Stomach smooth muscle (tissue), 2 donors: ENCODE data around the gene DNASE2B.

Source experiments
- H3K27ac ChIP-seq: one replicate; pipeline ENCODE4 v1.7.0; 2013; ENCODE audit warnings: mild to moderate bottlenecking, low read length, inconsistent platforms
- H3K27me3 ChIP-seq, 2 donors: one replicate each; pipeline ENCODE4 v1.7.0; 2013; ENCODE audit warnings: low read length in 2 of 2; ENCODE audit not compliant: insufficient read depth in 2 of 2, control insufficient read depth in 1 of 2
- H3K36me3 ChIP-seq, 2 donors: one replicate each; pipeline ENCODE4 v1.7.0; 2013; ENCODE audit warnings: low read length in 2 of 2; ENCODE audit not compliant: control insufficient read depth in 2 of 2, insufficient read depth in 2 of 2
- H3K4me1 ChIP-seq: one replicate; pipeline ENCODE4 v1.7.0; 2013; ENCODE audit warnings: low read length; ENCODE audit not compliant: control insufficient read depth, insufficient read depth
- H3K4me3 ChIP-seq, 2 donors: one replicate each; pipeline ENCODE4 v1.7.0; 2013; ENCODE audit warnings: low read length in 2 of 2
- H3K9ac ChIP-seq, 2 donors: one replicate each; pipeline ENCODE4 v1.7.0; 2013; ENCODE audit warnings: low read length in 2 of 2, mild to moderate bottlenecking in 1 of 2
- H3K9me3 ChIP-seq, 2 donors: one replicate each; pipeline ENCODE4 v1.7.0; 2013; ENCODE audit warnings: low read length in 2 of 2; ENCODE audit not compliant: control insufficient read depth in 2 of 2
- donor health status: healthy.
- donor health status: Pancreatic carcinoma.

DNASE2B gene

DNA sequence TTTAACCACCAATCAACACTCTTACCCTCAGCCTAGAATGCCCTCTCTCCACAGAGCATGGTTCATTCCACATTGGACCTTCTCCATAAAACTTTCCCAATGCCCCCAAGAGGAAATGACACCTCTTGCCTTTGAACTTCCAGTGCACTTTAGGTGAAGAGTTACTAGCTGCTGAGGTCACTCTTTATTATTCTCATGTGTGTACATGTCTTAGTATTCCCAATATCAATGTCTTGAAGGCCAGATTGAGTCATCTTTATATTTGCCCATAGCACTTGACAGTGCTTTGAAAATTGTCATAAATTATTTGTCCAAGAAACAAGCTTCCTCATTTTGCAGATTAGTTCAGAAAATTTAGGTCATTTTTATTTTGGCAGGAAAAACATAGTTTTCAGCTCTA is 8.1 kb upstream of the DNASE2B start:
- Histone ChIP-seq H3K9me3 (no peaks in the 10 kb centered on the region), H3K27ac (no peak overlapping the region), H3K4me3 (no peak overlapping the region), H3K9ac (no peak overlapping the region), H3K36me3 (no peaks in the 10 kb centered on the region), H3K27me3 (no peaks in the 10 kb centered on the region), H3K4me1 (no peaks in the 10 kb centered on the region)

DNA sequence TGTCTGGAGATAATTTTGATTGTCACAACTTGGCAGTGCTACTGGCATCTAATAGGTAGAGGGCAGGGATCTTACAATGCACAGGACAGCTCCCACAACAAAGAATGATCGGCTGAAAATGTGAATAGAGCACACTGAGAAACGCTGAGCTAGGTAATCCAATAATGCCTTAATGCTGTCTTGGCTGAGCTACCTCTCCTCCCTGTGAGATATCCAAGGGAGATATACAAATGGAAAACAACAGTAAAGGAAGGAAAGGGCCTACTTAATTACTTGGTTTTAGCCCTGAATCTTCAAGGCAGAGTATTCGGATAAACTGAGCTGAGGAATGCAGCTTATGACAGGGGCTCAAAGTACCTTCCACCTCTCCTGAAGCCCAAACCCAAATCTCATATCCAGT is 2.9 kb downstream of the DNASE2B start:
- Histone ChIP-seq H3K27me3 (no peaks in the 10 kb centered on the region), H3K4me3 (no peak overlapping the region), H3K27ac (no peak overlapping the region), H3K9ac (no peak overlapping the region), H3K36me3 (no peaks in the 10 kb centered on the region), H3K4me1 (no peaks in the 10 kb centered on the region), H3K9me3 (no peaks in the 10 kb centered on the region)

DNA sequence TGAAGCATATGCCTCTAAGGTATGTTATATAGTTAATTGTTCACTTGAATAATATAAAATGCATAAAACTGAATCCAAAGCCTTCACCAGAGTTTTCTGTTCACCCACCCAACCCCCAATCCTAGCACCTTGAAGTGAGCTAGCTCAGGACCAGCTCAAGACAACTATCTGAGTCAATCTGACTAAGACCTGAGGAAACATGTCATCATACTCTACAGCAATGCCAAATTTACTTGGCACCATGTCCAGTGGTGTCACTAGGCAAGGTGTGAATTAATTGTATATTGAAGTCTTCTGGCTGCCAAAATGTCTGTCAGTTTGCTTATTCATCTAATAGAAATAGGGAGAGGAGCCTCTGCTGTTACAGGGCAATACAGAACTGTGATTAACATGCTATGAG is 3.8 kb downstream of the DNASE2B start:
- H3K4me1 ChIP-seq: no peaks in the 10 kb centered on the region
- no peaks in the 10 kb centered on the region for H3K36me3 ChIP-seq
- no peak overlapping the region for H3K9ac ChIP-seq
- no peaks in the 10 kb centered on the region for H3K27me3 ChIP-seq
- H3K9me3 ChIP-seq: no peaks in the 10 kb centered on the region
- H3K27ac ChIP-seq: no peak overlapping the region
- no peak overlapping the region for H3K4me3 ChIP-seq

GRCh38 chr1:84402501-84402900 is 4.2 kb downstream of the DNASE2B start:
- no peaks in the 10 kb centered on the region for H3K9me3 ChIP-seq
- H3K4me1 ChIP-seq: no peaks in the 10 kb centered on the region
- no peaks in the 10 kb centered on the region for H3K36me3 ChIP-seq
- no peaks in the 10 kb centered on the region for H3K27me3 ChIP-seq
- H3K4me3 ChIP-seq: no peak overlapping the region
- no peak overlapping the region for H3K27ac ChIP-seq
- H3K9ac ChIP-seq: no peak overlapping the region

- no peak overlapping the region for H3K9ac ChIP-seq
- H3K27me3 ChIP-seq: no peaks in the 10 kb centered on the region
Measured at GRCh38 chr1:84403347-84403746, 5.1 kb downstream of the DNASE2B start.

GRCh38 chr1:84406346-84406861 is 8.1 kb downstream of the DNASE2B start:
- Histone ChIP-seq H3K9ac (no peak overlapping the region), H3K27ac (no peak overlapping the region), H3K36me3 (no peaks in the 10 kb centered on the region), H3K27me3 (no peaks in the 10 kb centered on the region), H3K9me3 (no peaks in the 10 kb centered on the region), H3K4me3 (no peak overlapping the region), H3K4me1 (no peaks in the 10 kb centered on the region)

More at GRCh38 chr1:84403347-84403746, 5.1 kb downstream of the DNASE2B start:
- no peak overlapping the region for H3K4me3 ChIP-seq
- no peaks in the 10 kb centered on the region for H3K36me3 ChIP-seq
- H3K9me3 ChIP-seq: no peaks in the 10 kb centered on the region
- no peak overlapping the region for H3K27ac ChIP-seq
- H3K4me1 ChIP-seq: no peaks in the 10 kb centered on the region

- H3K36me3 ChIP-seq: no peaks in the 10 kb centered on the region
Measured at GRCh38 chr1:84407524-84407923, 9.2 kb downstream of the DNASE2B start.

DNA sequence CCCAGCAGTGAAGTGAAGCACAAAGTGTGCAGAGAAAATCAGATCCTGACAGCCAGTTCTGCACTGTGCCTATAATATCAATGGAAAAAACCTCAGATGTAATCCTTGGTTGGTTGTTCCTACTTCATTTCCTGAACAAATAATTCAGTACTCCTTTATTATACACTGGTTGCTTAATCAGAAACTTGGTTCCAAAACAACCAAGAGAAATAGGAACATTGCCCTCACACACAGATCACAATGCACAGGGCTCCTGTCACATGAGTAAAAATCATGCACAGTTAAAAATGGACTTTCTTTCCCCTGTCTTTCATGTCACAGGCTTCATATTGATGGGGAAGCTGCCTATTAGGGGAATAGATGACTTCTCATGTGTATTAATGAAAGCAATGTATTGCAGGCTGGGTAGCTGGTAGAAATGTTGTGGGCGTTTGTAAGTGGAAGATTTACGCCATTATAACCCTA is 9.7 kb downstream of the DNASE2B start:
- no peak overlapping the region for H3K27ac ChIP-seq
- H3K9me3 ChIP-seq: no peaks in the 10 kb centered on the region

More at GRCh38 chr1:84407524-84407923, 9.2 kb downstream of the DNASE2B start:
- no peaks in the 10 kb centered on the region for H3K4me1 ChIP-seq
- no peaks in the 10 kb centered on the region for H3K27me3 ChIP-seq
- H3K9ac ChIP-seq: no peak overlapping the region
- no peaks in the 10 kb centered on the region for H3K9me3 ChIP-seq
- no peak overlapping the region for H3K4me3 ChIP-seq
- no peak overlapping the region for H3K27ac ChIP-seq

GRCh38 chr1:84409888-84410287 is 11.6 kb downstream of the DNASE2B start:
- Histone ChIP-seq H3K9me3 (no peaks in the 10 kb centered on the region), H3K4me1 (no peaks in the 10 kb centered on the region), H3K27me3 (no peaks in the 10 kb centered on the region), H3K27ac (no peak overlapping the region), H3K36me3 (no peaks in the 10 kb centered on the region), H3K9ac (no peak overlapping the region), H3K4me3 (no peak overlapping the region)

More for the DNA sequence above, 9.7 kb downstream of the DNASE2B start:
- Histone ChIP-seq H3K4me3 (no peak overlapping the region), H3K4me1 (no peaks in the 10 kb centered on the region), H3K9ac (no peak overlapping the region), H3K27me3 (no peaks in the 10 kb centered on the region), H3K36me3 (no peaks in the 10 kb centered on the region)

GRCh38 chr1:84410328-84411095 is 12.2 kb downstream of the DNASE2B start:
- Histone ChIP-seq H3K27me3 (no peaks in the 10 kb centered on the region), H3K9ac (no peak overlapping the region), H3K36me3 (no peaks in the 10 kb centered on the region), H3K4me1 (no peaks in the 10 kb centered on the region), H3K4me3 (no peak overlapping the region), H3K27ac (no peak overlapping the region), H3K9me3 (no peaks in the 10 kb centered on the region)

DNA sequence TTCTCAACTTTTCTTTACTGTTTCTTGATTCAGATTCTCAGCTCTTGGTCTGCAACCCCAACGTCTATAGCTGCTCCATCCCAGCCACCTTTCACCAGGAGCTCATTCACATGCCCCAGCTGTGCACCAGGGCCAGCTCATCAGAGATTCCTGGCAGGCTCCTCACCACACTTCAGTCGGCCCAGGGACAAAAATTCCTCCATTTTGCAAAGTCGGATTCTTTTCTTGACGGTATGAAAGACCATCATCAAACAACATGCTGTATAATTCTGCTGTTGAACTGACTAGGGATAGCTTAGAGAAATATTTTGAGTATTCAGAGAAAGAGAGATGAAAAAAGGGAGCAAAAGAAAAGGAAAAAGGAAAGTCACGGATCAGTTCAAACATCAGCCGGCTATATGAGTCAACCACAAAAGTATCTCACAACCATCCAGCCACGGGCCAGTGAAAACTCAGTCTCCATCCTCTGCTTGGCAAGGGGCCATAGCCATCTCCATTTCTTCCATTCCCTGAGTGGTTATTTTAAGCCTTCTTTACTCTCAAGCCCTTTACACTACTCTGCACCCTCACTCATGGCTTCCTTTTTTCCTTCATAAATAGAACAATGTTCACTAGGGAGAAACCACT is 14.1 kb downstream of the DNASE2B start:
- no peaks in the 10 kb centered on the region for H3K36me3 ChIP-seq
- H3K27me3 ChIP-seq: no peaks in the 10 kb centered on the region
- H3K9ac ChIP-seq: no peak overlapping the region
- H3K4me1 ChIP-seq: no peaks in the 10 kb centered on the region
- no peak overlapping the region for H3K27ac ChIP-seq
- no peak overlapping the region for H3K4me3 ChIP-seq
- H3K9me3 ChIP-seq: no peaks in the 10 kb centered on the region
